H9 (cell line): ENCODE data around the gene ZMYND11. TPM values are rescaled to one million over a fixed set of nuclear protein-coding genes. Genes with fewer than 3 reads are reported as not detected.

Experiments used
- DNase-seq: peaks from one replicate; pipeline ENCODE4 v3.0.0-alpha.2; 2017
- H2AFZ ChIP-seq: one replicate; pipeline ENCODE4 v1.6.1; 2013; ENCODE audit warnings: mild to moderate bottlenecking, low read length, control low read depth, moderate library complexity
- H2AK5ac ChIP-seq: 2 replicates; pipeline ENCODE4 v1.6.1; 2013; ENCODE audit warnings: low read length, control low read depth, mixed read lengths; ENCODE audit not compliant: insufficient read length
- H2BK120ac ChIP-seq: one replicate; pipeline ENCODE4 v1.6.1; 2013; ENCODE audit warnings: low read depth, mild to moderate bottlenecking, low read length, control low read depth, inconsistent platforms; ENCODE audit not compliant: poor library complexity, severe bottlenecking
- H2BK12ac ChIP-seq: 2 replicates; pipeline ENCODE4 v1.6.1; 2013; ENCODE audit warnings: low read length, control low read depth, mixed read lengths, low read depth; ENCODE audit not compliant: insufficient read length
- H2BK15ac ChIP-seq: 2 replicates; pipeline ENCODE4 v1.6.1; 2013; ENCODE audit warnings: low read depth, low read length, control low read depth
- H2BK20ac ChIP-seq: one replicate; pipeline ENCODE4 v1.6.1; 2013; ENCODE audit warnings: low read depth, mild to moderate bottlenecking, low read length, control low read depth, inconsistent platforms; ENCODE audit not compliant: poor library complexity, severe bottlenecking
- H2BK5ac ChIP-seq: 2 replicates; pipeline ENCODE4 v1.6.1; 2013; ENCODE audit warnings: low read length, control low read depth, mixed read lengths; ENCODE audit not compliant: insufficient read length
- H3K14ac ChIP-seq: 2 replicates; pipeline ENCODE4 v1.6.1; 2013; ENCODE audit warnings: low read length, control low read depth; ENCODE audit not compliant: insufficient read depth
- H3K18ac ChIP-seq: 2 replicates; pipeline ENCODE4 v1.6.1; 2013; ENCODE audit warnings: low read depth, mild to moderate bottlenecking, mixed read lengths, low read length, control low read depth; ENCODE audit not compliant: insufficient read length
- H3K23ac ChIP-seq: 2 replicates; pipeline ENCODE4 v1.6.1; 2013; ENCODE audit warnings: low read length, control low read depth, mixed read lengths, low read depth; ENCODE audit not compliant: insufficient read length
- H3K23me2 ChIP-seq: 2 replicates; pipeline ENCODE4 v1.6.1; 2013; ENCODE audit warnings: low read depth, mild to moderate bottlenecking, mixed read lengths, low read length, control low read depth; ENCODE audit not compliant: insufficient read length, poor library complexity, severe bottlenecking
- H3K27ac ChIP-seq: 2 replicates; pipeline ENCODE4 v1.5.1; 2013; ENCODE audit warnings: low read length, control low read depth, mixed read lengths, low read depth; ENCODE audit not compliant: insufficient read length
- H3K27me3 ChIP-seq: 2 replicates; pipeline ENCODE4 v1.6.1; 2013; ENCODE audit warnings: low read length, control low read depth, inconsistent platforms; ENCODE audit not compliant: insufficient read depth
- H3K4ac ChIP-seq: 2 replicates; pipeline ENCODE4 v1.6.1; 2013; ENCODE audit warnings: low read depth, mild to moderate bottlenecking, control low read depth, inconsistent platforms, low read length, moderate library complexity
- H3K4me1 ChIP-seq: 2 replicates; pipeline ENCODE4 v1.6.1; 2013; ENCODE audit warnings: low read length, control low read depth, inconsistent platforms; ENCODE audit not compliant: insufficient read depth
- H3K4me2 ChIP-seq: 2 replicates; pipeline ENCODE4 v1.6.1; 2013; ENCODE audit warnings: low read length, control low read depth, mixed read lengths; ENCODE audit not compliant: insufficient read length, insufficient read depth
- H3K56ac ChIP-seq: 2 replicates; pipeline ENCODE4 v1.6.1; 2013; ENCODE audit warnings: low read depth, mild to moderate bottlenecking, mixed read lengths, low read length, control low read depth; ENCODE audit not compliant: insufficient read length
- H3K79me1 ChIP-seq: 2 replicates; pipeline ENCODE4 v1.6.1; 2013; ENCODE audit warnings: low read depth, mild to moderate bottlenecking, moderate library complexity, low read length, control low read depth, inconsistent platforms; ENCODE audit not compliant: insufficient read depth, poor library complexity, severe bottlenecking
- H3K79me2 ChIP-seq: 2 replicates; pipeline ENCODE4 v1.6.1; 2013; ENCODE audit warnings: low read length, control low read depth, inconsistent platforms; ENCODE audit not compliant: insufficient read depth
- H3K9ac ChIP-seq: 2 replicates; pipeline ENCODE4 v1.6.1; 2013; ENCODE audit warnings: low read length, control low read depth, mixed read lengths; ENCODE audit not compliant: insufficient read length; ENCODE audit errors: extremely low read depth
- H3K9me3 ChIP-seq: one replicate; pipeline ENCODE4 v1.6.1; 2013; ENCODE audit warnings: low read depth, low read length, inconsistent platforms; ENCODE audit not compliant: control insufficient read depth
- H3T11ph ChIP-seq: one replicate; pipeline ENCODE4 v1.6.1; 2013; ENCODE audit warnings: mild to moderate bottlenecking, low read length, control low read depth, inconsistent platforms
- H4K20me1 ChIP-seq: one replicate; pipeline ENCODE4 v1.6.1; 2013; ENCODE audit not compliant: control insufficient read depth, insufficient read length, insufficient read depth
- H4K5ac ChIP-seq: 2 replicates; pipeline ENCODE4 v1.6.1; 2013; ENCODE audit warnings: low read depth, mild to moderate bottlenecking, mixed read lengths, low read length, control low read depth; ENCODE audit not compliant: insufficient read length
- H4K8ac ChIP-seq: replicated peaks from 2 replicates; pipeline ENCODE4 v1.6.1; 2013; ENCODE audit warnings: low read length, control low read depth, mixed read lengths, low read depth; ENCODE audit not compliant: insufficient read length
- H4K91ac ChIP-seq: 2 replicates; pipeline ENCODE4 v1.6.1; 2013; ENCODE audit warnings: low read depth, mild to moderate bottlenecking, moderate library complexity, mixed read lengths, low read length, control low read depth; ENCODE audit not compliant: insufficient read length
- H3K27ac Mint-ChIP-seq, 3 experiments: 2 replicates in 2 of 3; 3 replicates in 1 of 3; pipeline ENCODE4 v1.8.0; 2020 to 2021; ENCODE audit warnings: mixed read lengths in 3 of 3, mild to moderate bottlenecking in 1 of 3, moderate library complexity in 1 of 3
- H3K27me3 Mint-ChIP-seq: 2 replicates; pipeline ENCODE4 v1.8.0; 2021; ENCODE audit warnings: low read depth, mild to moderate bottlenecking, moderate library complexity, mixed read lengths
- H3K36me3 Mint-ChIP-seq, 3 experiments: 2 replicates in 2 of 3; 3 replicates in 1 of 3; pipeline ENCODE4 v1.8.0; 2020 to 2021; ENCODE audit warnings: low read depth in 3 of 3, mixed read lengths in 3 of 3; ENCODE audit not compliant: insufficient read depth in 1 of 3
- H3K4me1 Mint-ChIP-seq, 2 experiments: 2 replicates each; pipeline ENCODE4 v1.8.0; 2020; ENCODE audit warnings: mixed read lengths in 2 of 2
- H3K4me3 Mint-ChIP-seq, 2 experiments: 2 replicates in 1 of 2; 3 replicates in 1 of 2; pipeline ENCODE4 v1.8.0; 2020 to 2021; ENCODE audit warnings: mild to moderate bottlenecking in 2 of 2, mixed read lengths in 2 of 2, moderate library complexity in 1 of 2
- H3K9me3 Mint-ChIP-seq, 2 experiments: 2 replicates in 1 of 2; 3 replicates in 1 of 2; pipeline ENCODE4 v1.8.0; 2020; ENCODE audit warnings: mild to moderate bottlenecking in 2 of 2, mixed read lengths in 2 of 2, moderate library complexity in 1 of 2
- WGBS: extraction: QIAGEN DNeasy Blood & Tissue Kit; methylation state at CpG from one replicate; pipeline ENCODE4 v1.1.7; 2013; ENCODE audit warnings: missing lambda C conversion rate, low lambda C conversion rate, mixed read lengths; ENCODE audit not compliant: insufficient read length; ENCODE audit errors: extremely low coverage; 5-methylcytosine and 5-hydroxymethylcytosine counted together
- total RNA-seq: library from RNA; stranded (reverse); gene quantifications from 2 replicates; pipeline ENCODE4 v1.2.1, GENCODE V29; 2021
- TF ChIP-seq, protein P1 (sequence below): fragments of 200-600 bp; sonication (generic); conservative IDR thresholded peaks from 3 replicates; pipeline ENCODE4 v1.8.0; 2021; ENCODE audit warnings: antibody characterized with exemption, mild to moderate bottlenecking

ZMYND11 gene
- total RNA-seq, 1 experiment from 2014 or later = 33.7 TPM

DNA sequence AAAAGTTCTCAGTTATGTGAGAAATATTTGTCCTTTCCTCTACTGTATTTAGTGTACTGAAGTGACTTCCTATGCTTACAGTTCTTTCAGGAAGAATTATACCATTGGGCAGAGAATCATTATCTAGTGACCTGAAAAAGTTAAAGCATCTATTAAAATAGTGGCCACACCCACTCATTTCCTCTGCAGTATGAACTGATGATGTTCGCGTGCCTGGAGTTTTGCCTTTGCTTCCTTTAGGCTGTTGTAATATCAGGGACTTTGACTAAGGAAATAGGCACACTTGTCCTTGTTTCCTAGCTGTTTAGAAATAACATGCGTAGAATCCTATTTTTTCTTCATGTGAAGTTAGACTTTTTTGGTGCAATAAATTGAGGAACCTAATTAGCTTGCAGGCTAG lies 100.7 kb downstream of the ZMYND11 start:
- H3K27me3 Mint-ChIP-seq = no peaks in the 10 kb centered on the region
- TF ChIP-seq, protein P1, sequence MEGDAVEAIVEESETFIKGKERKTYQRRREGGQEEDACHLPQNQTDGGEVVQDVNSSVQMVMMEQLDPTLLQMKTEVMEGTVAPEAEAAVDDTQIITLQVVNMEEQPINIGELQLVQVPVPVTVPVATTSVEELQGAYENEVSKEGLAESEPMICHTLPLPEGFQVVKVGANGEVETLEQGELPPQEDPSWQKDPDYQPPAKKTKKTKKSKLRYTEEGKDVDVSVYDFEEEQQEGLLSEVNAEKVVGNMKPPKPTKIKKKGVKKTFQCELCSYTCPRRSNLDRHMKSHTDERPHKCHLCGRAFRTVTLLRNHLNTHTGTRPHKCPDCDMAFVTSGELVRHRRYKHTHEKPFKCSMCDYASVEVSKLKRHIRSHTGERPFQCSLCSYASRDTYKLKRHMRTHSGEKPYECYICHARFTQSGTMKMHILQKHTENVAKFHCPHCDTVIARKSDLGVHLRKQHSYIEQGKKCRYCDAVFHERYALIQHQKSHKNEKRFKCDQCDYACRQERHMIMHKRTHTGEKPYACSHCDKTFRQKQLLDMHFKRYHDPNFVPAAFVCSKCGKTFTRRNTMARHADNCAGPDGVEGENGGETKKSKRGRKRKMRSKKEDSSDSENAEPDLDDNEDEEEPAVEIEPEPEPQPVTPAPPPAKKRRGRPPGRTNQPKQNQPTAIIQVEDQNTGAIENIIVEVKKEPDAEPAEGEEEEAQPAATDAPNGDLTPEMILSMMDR = no peak
- Histone ChIP-seq H4K91ac (no peak overlapping the region), H2BK5ac (no peak overlapping the region), H3K18ac (no peak overlapping the region), H3K23me2 (no peaks in the 10 kb centered on the region), H3K27ac (no peak overlapping the region), H2AK5ac (no peak overlapping the region), H2AFZ (no peak overlapping the region), H3K23ac (no peak overlapping the region), H4K5ac (no peak overlapping the region), H4K8ac (no peak overlapping the region), H3K27me3 (no peaks in the 10 kb centered on the region), H3K4me2 (no peak overlapping the region), H2BK15ac (no peak overlapping the region), H4K20me1 (no peaks in the 10 kb centered on the region), H3K4me1 (no peaks in the 10 kb centered on the region), H3T11ph (no peak overlapping the region), H2BK12ac (no peak overlapping the region), H3K56ac (no peak overlapping the region), H3K14ac (no peak overlapping the region), H2BK20ac (no peak overlapping the region), H2BK120ac (no peak overlapping the region), H3K79me2 (no peaks in the 10 kb centered on the region), H3K4ac (no peak overlapping the region), H3K9ac (no peak overlapping the region), H3K79me1 (no peaks in the 10 kb centered on the region), H3K9me3 (no peaks in the 10 kb centered on the region)
- peaks cover 0 to 12% (median 6%) of the 10 kb centered on the region in 3 experiments; a peak in 4 of 7 replicates for H3K36me3 Mint-ChIP-seq
- H3K4me1 Mint-ChIP-seq = peaks cover 3 to 13% of the 10 kb centered on the region in 2 experiments
- DNase-seq = no peak
- no CpG with 5 or more reads among the region's 3 CpGs for WGBS
- H3K9me3 Mint-ChIP-seq = no peaks in the 10 kb centered on the region
- no peak overlapping the region for H3K4me3 Mint-ChIP-seq
- H3K27ac Mint-ChIP-seq = peak overlapping the region in 1 of 3 experiments; percentile 32; a peak in 1 of 7 replicates
